Fibroblast of lung (primary cell): ENCODE measurements around the gene POLR2L.

ENCODE experiments used
- EZH2 ChIP-seq: IDR thresholded peaks from 2 replicates; pipeline ENCODE4 v1.5.1; 2012; ENCODE audit warnings: low read length, control low read depth, mild to moderate bottlenecking; ENCODE audit errors: missing control alignments
- TF ChIP-seq, protein P1 (sequence below), 2 donors: IDR thresholded peaks in 1 of 2; conservative IDR thresholded peaks in 1 of 2; 1 replicate in 1 of 2; 2 replicates in 1 of 2; pipeline ENCODE4 v1.5.1; 2011 to 2012; ENCODE audit warnings: low read length in 2 of 2, control low read depth in 1 of 2, inconsistent platforms in 1 of 2, low read depth in 1 of 2, mild to moderate bottlenecking in 1 of 2

DNA sequence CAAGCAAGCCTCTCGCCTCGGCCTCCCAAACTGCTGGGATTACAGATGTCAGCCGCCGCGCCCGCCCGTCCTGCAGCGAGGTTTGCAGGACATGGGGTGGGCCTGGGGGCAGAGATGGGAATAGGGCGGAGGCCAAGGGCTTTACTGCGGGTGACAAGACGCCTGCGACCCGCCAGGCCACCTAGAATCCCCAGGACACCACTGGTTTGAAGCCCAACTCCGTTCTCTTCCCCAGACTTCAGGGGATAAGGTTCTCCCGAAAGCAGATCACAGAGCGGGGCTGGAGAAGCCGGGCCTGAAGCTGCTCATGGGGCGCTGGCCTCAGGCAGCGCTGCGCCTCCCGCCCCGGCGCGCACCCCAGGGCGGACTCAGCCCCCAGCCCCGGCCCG, 354 bp downstream of the POLR2L start:
- TF ChIP-seq, protein P1, sequence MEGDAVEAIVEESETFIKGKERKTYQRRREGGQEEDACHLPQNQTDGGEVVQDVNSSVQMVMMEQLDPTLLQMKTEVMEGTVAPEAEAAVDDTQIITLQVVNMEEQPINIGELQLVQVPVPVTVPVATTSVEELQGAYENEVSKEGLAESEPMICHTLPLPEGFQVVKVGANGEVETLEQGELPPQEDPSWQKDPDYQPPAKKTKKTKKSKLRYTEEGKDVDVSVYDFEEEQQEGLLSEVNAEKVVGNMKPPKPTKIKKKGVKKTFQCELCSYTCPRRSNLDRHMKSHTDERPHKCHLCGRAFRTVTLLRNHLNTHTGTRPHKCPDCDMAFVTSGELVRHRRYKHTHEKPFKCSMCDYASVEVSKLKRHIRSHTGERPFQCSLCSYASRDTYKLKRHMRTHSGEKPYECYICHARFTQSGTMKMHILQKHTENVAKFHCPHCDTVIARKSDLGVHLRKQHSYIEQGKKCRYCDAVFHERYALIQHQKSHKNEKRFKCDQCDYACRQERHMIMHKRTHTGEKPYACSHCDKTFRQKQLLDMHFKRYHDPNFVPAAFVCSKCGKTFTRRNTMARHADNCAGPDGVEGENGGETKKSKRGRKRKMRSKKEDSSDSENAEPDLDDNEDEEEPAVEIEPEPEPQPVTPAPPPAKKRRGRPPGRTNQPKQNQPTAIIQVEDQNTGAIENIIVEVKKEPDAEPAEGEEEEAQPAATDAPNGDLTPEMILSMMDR (conservative IDR thresholded peaks at IDR 0.05 in 1 of 2, IDR thresholded peaks at IDR 0.05 in 1 of 2; ENCODE audit: low read depth in 1 of 2, low read length in 2 of 2) = no peak
- no peak for TF ChIP-seq EZH2
